Neural cell (in vitro differentiated cells): ENCODE results near the gene ZBTB2. TPM values are rescaled to one million over a fixed set of nuclear protein-coding genes. Genes with fewer than 3 reads are reported as not detected.
"Not testable (repeated sequence)": the region's sequence is repeated elsewhere in the genome, so short reads cannot be mapped to it uniquely, and the experiment has no call there.

Experiments used
- H2AFZ ChIP-seq: fragments of 200-600, 300-800 bp; sonication (generic), shearing (Covaris generic); 2 replicates; pipeline ENCODE4 v1.6.0; 2014; ENCODE audit warnings: low read depth, mild to moderate bottlenecking, antibody characterized with exemption, low read length, moderate library complexity
- H3F3A ChIP-seq: fragments of 200-600 bp; shearing (Covaris generic); 2 replicates; pipeline ENCODE4 v1.6.1; 2016; ENCODE audit warnings: mild to moderate bottlenecking, moderate library complexity, mixed read lengths, antibody characterized with exemption, low read length; ENCODE audit not compliant: insufficient read depth, poor library complexity, severe bottlenecking
- H3K27ac ChIP-seq: fragments of 200-600, 300-800 bp; sonication (generic), shearing (Covaris generic); 2 replicates; pipeline ENCODE4 v1.5.1; 2014; ENCODE audit warnings: mild to moderate bottlenecking, low read length, moderate library complexity
- H3K27me3 ChIP-seq: fragments of 300-800, 200-600 bp; sonication (generic), shearing (Covaris generic); 2 replicates; pipeline ENCODE4 v1.6.0; 2014; ENCODE audit warnings: mild to moderate bottlenecking, low read depth, low read length, moderate library complexity; ENCODE audit not compliant: insufficient read depth
- H3K36me3 ChIP-seq: fragments of 300-800, 200-600 bp; sonication (generic), shearing (Covaris generic); 2 replicates; pipeline ENCODE4 v1.5.1; 2014; ENCODE audit warnings: mild to moderate bottlenecking, antibody characterized with exemption, low read length, moderate library complexity; ENCODE audit not compliant: insufficient read depth
- H3K4me2 ChIP-seq: fragments of 300-800, 200-600 bp; sonication (generic), shearing (Covaris generic); 2 replicates; pipeline ENCODE4 v1.6.0; 2014; ENCODE audit warnings: mild to moderate bottlenecking, low read length
- H3K4me3 ChIP-seq: fragments of 300-800, 200-600 bp; sonication (generic), shearing (Covaris generic); 2 replicates; pipeline ENCODE4 v1.5.1; 2014; ENCODE audit warnings: mild to moderate bottlenecking, low read length, moderate library complexity
- H3K79me2 ChIP-seq: fragments of 200-600 bp; shearing (Covaris generic); replicated peaks from 2 replicates; pipeline ENCODE4 v1.6.0; 2014; ENCODE audit warnings: mild to moderate bottlenecking, low read length, moderate library complexity; ENCODE audit not compliant: insufficient read depth
- H3K9ac ChIP-seq: fragments of 300-800, 200-600 bp; sonication (generic), shearing (Covaris generic); 2 replicates; pipeline ENCODE4 v1.6.1; 2016; ENCODE audit warnings: mild to moderate bottlenecking, low read length, mixed read lengths
- H3K9me2 ChIP-seq: fragments of 200-600 bp; shearing (Covaris generic); 2 replicates; pipeline ENCODE4 v1.6.1; 2016; ENCODE audit warnings: mild to moderate bottlenecking, low read length, mixed read lengths; ENCODE audit not compliant: insufficient read depth
- H3K9me3 ChIP-seq: fragments of 200-600, 300-800 bp; sonication (generic), shearing (Covaris generic); 2 replicates; pipeline ENCODE4 v1.6.1; 2016; ENCODE audit warnings: mild to moderate bottlenecking, mixed run types, low read length, moderate library complexity, mixed read lengths
- H4K20me1 ChIP-seq: fragments of 200-600 bp; shearing (Covaris generic); 2 replicates; pipeline ENCODE4 v1.6.1; 2016; ENCODE audit warnings: mild to moderate bottlenecking, mixed run types; ENCODE audit not compliant: insufficient read depth
- EP300 ChIP-seq: fragments of 450-650 bp; conservative IDR thresholded peaks from 2 replicates; pipeline ENCODE4 v1.6.1; 2014; ENCODE audit warnings: antibody characterized with exemption, mild to moderate bottlenecking, moderate library complexity; ENCODE audit not compliant: poor library complexity, severe bottlenecking
- EZH2 ChIP-seq: fragments of 200-600, 300-800 bp; shearing (Covaris generic), sonication (generic); IDR thresholded peaks from 2 replicates; pipeline ENCODE4 v1.6.1; 2014; ENCODE audit warnings: antibody characterized with exemption, low read length, borderline replicate concordance, mild to moderate bottlenecking; ENCODE audit not compliant: insufficient read depth, poor library complexity, severe bottlenecking
- MXI1 ChIP-seq: fragments of 450-650 bp; conservative IDR thresholded peaks from 2 replicates; pipeline ENCODE4 v1.6.1; 2014; ENCODE audit warnings: antibody characterized with exemption, mild to moderate bottlenecking; ENCODE audit not compliant: poor library complexity, severe bottlenecking
- POLR2AphosphoS5 ChIP-seq: IDR thresholded peaks from 2 replicates; pipeline ENCODE4 v1.6.1; 2012
- RAD21 ChIP-seq: fragments of 450-650 bp; conservative IDR thresholded peaks from 2 replicates; pipeline ENCODE4 v1.6.1; 2014; ENCODE audit warnings: antibody characterized with exemption, mild to moderate bottlenecking, moderate library complexity
- SMC3 ChIP-seq: fragments of 450-650 bp; conservative IDR thresholded peaks from 2 replicates; pipeline ENCODE4 v1.6.1; 2014; ENCODE audit warnings: antibody characterized with exemption, mild to moderate bottlenecking, moderate library complexity; ENCODE audit not compliant: poor library complexity
- TAF1 ChIP-seq: IDR thresholded peaks from 2 replicates; pipeline ENCODE4 v1.6.1; 2012; ENCODE audit warnings: low read depth
- polyA plus RNA-seq: library from polyadenylated mRNA; depleted of rRNA; stranded (reverse); fragments of >200 nt; gene quantifications from 2 replicates; pipeline ENCODE4 v1.2.3, GENCODE V29; 2014
- small RNA-seq, 3 experiments: library from RNA; depleted of rRNA; stranded (forward); fragments of <200 nt; gene quantifications; one replicate each; pipeline ENCODE3, GENCODE V24; 2012
- TF ChIP-seq, protein P1 (sequence below): fragments of 450-650 bp; IDR thresholded peaks from 2 replicates; pipeline ENCODE4 v1.5.1; 2014; ENCODE audit warnings: antibody characterized with exemption, mild to moderate bottlenecking, moderate library complexity; ENCODE audit not compliant: poor library complexity, severe bottlenecking
- TF ChIP-seq, protein P2 (sequence below): IDR thresholded peaks from 2 replicates; pipeline ENCODE4 v1.6.1; 2012; ENCODE audit warnings: borderline replicate concordance

The ZBTB2 gene
- polyA plus RNA-seq, 1 donor from 2014 or later = 10.3 TPM

DNA sequence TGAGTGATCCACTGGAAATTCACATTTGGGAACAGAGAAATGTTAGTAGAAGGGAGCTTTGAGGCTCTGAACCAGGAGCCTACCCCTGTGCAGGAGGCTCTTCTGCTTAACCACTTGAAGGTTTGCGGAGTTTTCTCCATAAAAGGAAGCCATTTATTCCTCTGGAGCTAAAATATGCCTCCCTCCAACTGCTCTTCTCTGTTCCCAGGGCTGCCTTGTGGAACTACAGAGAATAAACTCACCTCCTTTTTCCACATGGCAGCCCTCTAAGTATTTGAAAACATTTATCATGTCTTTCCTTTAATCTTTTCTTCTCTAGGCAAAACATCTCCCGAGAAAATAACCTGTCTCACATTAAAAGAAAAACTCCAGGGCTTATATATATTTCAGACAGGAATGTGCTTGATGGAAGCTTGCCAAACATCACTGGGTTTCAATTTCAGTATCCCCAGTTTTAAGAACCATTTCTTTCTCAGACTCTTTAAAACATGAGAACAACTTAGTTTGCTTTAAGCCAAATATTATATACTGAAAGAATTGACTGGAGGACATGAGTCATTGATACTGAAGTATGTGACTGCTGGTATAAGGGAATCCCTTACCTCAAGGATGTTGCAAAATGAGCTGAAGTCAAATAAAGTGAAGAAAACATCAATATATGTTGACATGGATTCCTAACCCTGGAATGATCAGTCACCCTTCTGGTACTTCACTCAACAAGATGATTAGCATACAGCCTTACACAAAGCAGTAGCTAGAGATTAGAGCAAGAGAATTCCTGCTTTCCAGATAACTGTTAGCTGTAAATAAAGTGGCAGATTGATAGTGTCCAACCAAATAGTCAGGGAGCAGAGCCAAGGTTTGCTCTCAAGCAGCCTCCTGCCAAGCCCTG lies 74.0 kb downstream of the ZBTB2 start:
- Histone ChIP-seq H4K20me1 (no peaks in the 10 kb centered on the region), H3K27ac (no peak overlapping the region), H3K9me2 (no peaks in the 10 kb centered on the region), H2AFZ (no peak overlapping the region), H3K9me3 (no peaks in the 10 kb centered on the region), H3K79me2 (no peaks in the 10 kb centered on the region), H3K36me3 (no peaks in the 10 kb centered on the region), H3K9ac (no peak overlapping the region), H3K4me3 (no peak overlapping the region), H3K27me3 (no peaks in the 10 kb centered on the region), H3F3A (no peaks in the 10 kb centered on the region), H3K4me2 (no peak overlapping the region)
- no peak for TF ChIP-seq RAD21
- TF ChIP-seq POLR2AphosphoS5 = no peak
- no peak for TF ChIP-seq EP300
- TF ChIP-seq, protein P1, sequence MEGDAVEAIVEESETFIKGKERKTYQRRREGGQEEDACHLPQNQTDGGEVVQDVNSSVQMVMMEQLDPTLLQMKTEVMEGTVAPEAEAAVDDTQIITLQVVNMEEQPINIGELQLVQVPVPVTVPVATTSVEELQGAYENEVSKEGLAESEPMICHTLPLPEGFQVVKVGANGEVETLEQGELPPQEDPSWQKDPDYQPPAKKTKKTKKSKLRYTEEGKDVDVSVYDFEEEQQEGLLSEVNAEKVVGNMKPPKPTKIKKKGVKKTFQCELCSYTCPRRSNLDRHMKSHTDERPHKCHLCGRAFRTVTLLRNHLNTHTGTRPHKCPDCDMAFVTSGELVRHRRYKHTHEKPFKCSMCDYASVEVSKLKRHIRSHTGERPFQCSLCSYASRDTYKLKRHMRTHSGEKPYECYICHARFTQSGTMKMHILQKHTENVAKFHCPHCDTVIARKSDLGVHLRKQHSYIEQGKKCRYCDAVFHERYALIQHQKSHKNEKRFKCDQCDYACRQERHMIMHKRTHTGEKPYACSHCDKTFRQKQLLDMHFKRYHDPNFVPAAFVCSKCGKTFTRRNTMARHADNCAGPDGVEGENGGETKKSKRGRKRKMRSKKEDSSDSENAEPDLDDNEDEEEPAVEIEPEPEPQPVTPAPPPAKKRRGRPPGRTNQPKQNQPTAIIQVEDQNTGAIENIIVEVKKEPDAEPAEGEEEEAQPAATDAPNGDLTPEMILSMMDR = no peak
- no peak for TF ChIP-seq MXI1
- TF ChIP-seq SMC3 = no peak
- no peak for TF ChIP-seq EZH2
- TF ChIP-seq TAF1 = no peak
- TF ChIP-seq, protein P2, sequence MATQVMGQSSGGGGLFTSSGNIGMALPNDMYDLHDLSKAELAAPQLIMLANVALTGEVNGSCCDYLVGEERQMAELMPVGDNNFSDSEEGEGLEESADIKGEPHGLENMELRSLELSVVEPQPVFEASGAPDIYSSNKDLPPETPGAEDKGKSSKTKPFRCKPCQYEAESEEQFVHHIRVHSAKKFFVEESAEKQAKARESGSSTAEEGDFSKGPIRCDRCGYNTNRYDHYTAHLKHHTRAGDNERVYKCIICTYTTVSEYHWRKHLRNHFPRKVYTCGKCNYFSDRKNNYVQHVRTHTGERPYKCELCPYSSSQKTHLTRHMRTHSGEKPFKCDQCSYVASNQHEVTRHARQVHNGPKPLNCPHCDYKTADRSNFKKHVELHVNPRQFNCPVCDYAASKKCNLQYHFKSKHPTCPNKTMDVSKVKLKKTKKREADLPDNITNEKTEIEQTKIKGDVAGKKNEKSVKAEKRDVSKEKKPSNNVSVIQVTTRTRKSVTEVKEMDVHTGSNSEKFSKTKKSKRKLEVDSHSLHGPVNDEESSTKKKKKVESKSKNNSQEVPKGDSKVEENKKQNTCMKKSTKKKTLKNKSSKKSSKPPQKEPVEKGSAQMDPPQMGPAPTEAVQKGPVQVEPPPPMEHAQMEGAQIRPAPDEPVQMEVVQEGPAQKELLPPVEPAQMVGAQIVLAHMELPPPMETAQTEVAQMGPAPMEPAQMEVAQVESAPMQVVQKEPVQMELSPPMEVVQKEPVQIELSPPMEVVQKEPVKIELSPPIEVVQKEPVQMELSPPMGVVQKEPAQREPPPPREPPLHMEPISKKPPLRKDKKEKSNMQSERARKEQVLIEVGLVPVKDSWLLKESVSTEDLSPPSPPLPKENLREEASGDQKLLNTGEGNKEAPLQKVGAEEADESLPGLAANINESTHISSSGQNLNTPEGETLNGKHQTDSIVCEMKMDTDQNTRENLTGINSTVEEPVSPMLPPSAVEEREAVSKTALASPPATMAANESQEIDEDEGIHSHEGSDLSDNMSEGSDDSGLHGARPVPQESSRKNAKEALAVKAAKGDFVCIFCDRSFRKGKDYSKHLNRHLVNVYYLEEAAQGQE = no peak

DNA sequence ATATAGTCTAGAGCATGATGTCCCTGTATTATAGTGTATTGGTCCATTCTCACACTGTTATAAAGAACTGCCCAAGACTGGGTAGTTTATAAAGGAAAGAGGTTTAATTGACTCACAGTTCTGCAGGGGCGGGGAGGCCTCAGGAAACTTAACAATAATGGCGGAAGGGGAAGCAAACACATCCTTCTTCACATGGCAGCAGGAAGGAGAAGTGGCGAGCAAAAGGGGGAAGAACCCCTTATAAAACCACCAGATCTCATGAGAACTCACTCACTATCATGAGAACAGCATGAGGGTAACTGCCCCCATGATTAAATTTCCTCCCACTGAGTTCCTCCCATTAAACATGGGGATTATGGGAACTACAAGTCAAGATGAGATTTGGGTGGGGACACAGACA lies 75.7 kb downstream of the ZBTB2 start:
- not testable (repeated sequence) for H3K9me2 ChIP-seq, H3K9me3 ChIP-seq, H3K36me3 ChIP-seq, H3K4me2 ChIP-seq, H4K20me1 ChIP-seq, H3K27me3 ChIP-seq, H3K27ac ChIP-seq, H3K4me3 ChIP-seq, H3K79me2 ChIP-seq, H3K9ac ChIP-seq, H3F3A ChIP-seq, H2AFZ ChIP-seq

Small RNAs within 50 kb of the gene (small RNA-seq; reads per million reads assigned to genes)
- gene RF00019 = 0 to 1.2 (median 0) reads per million in 3 experiments

Other genes starting within 250 kb of the ZBTB2 start
- 20.1 and 21.5 TPM in 2 replicates for gene AKAP12, start 151.6 kb downstream of the ZBTB2 start, polyA plus RNA-seq
- 33.3 and 35.3 TPM in 2 replicates for gene RMND1, start 60.6 kb upstream of the ZBTB2 start, polyA plus RNA-seq
- 0.15 TPM in 1 of 2 replicates, not detected in the other for gene CCDC170, start 102.5 kb upstream of the ZBTB2 start, polyA plus RNA-seq